Spleen (tissue), 7 donors: ENCODE measurements around the gene CEP162.

ENCODE experiments used
- CTCF ChIP-seq, 11 experiments: fragments of 200-600 bp in 7 of 11; fragments of 450-650 bp in 4 of 11; sonication (generic) in 4 of 11; IDR thresholded peaks in 8 of 11; conservative IDR thresholded peaks in 3 of 11; 1 replicate in 7 of 11; 2 replicates in 4 of 11; pipeline versions ENCODE4 v1.4.0 to v1.8.0; 2016 to 2021; ENCODE audit warnings: antibody characterized with exemption in 11 of 11, inconsistent platforms in 4 of 11, mild to moderate bottlenecking in 1 of 11
- POLR2A ChIP-seq, 3 donors: fragments of 450-650 bp; IDR thresholded peaks; one replicate each; pipeline ENCODE4 v1.5.1; 2017; ENCODE audit warnings: antibody characterized with exemption in 3 of 3, mild to moderate bottlenecking in 1 of 3
- POLR2AphosphoS5 ChIP-seq, 3 donors: sonication (generic); formaldehyde crosslinking; IDR thresholded peaks; one replicate each; pipeline ENCODE4 v1.5.1; 2017; ENCODE audit warnings: antibody characterized with exemption in 3 of 3
- donor health status: DM: no; HTN: no; CAD: no; lungs with moderate emphysema.
- donor health status: DM: no; HTN: no; CAD: no.
- donor health status: DM: no; HTN: no; CAD: no.

- TF ChIP-seq CTCF (IDR thresholded peaks at IDR 0.05 in 8 of 11, conservative IDR thresholded peaks at IDR 0.05 in 3 of 11) (no peak), POLR2AphosphoS5 (IDR thresholded peaks at IDR 0.05) (no peak), POLR2A (IDR thresholded peaks at IDR 0.05) (no peak)
These were observed 71.1 kb downstream of the CEP162 start for GRCh38 chr6:84156306-84156705.
